Measurements from ENCODE around the gene TEX2. TPM values are rescaled to one million over a fixed set of nuclear protein-coding genes. Genes with fewer than 3 reads are reported as not detected.

The TEX2 gene
- polyA plus RNA-seq, 1 donor (not counting 4 experiments of a cell fraction or from before 2014, with no cell fraction given): 44.4 TPM

DNA sequence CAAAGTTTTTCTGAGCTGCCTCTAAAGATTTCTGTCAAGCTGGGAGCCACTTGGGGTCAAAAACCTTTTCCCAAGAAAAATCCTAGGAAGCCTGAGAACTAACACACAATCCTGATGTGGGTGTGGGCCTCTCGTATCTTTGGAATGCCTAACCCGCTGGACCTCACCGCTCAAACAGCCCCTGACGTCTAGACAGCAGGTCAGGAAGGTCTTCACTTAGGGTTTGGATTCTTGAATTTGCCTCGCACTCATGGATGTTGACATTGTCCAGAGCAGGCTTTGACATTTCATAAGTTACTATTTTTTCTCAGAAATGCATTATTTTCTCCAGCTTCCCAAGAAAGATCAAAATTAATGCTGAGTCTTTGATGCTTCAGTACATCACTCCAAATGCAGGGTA lies 18.9 kb downstream of the TEX2 start:
- peaks cover 2% of the 10 kb centered on the region for H3K9me1 ChIP-seq (ENCODE audit: control insufficient read depth, extremely low read depth, insufficient read depth, low read length)
- FAIRE-seq (no peak), DNase-seq (ENCODE audit: low read depth, low spot score) (no peak)
- no peak overlapping the region for H2AFZ ChIP-seq (ENCODE audit: control insufficient read depth, low read length)
- H3K9me3 ChIP-seq (ENCODE audit: control insufficient read depth, low read depth, low read length): no peaks in the 10 kb centered on the region
- H3K27ac ChIP-seq (ENCODE audit: control insufficient read depth, insufficient read depth, low read length): no peak overlapping the region
- peaks cover 62% of the 10 kb centered on the region for H3K79me2 ChIP-seq (ENCODE audit: control insufficient read depth, insufficient read depth, low read length)
- no peak overlapping the region for H3K9ac ChIP-seq (ENCODE audit: control insufficient read depth, extremely low read depth, insufficient read depth, low read length)
- TF ChIP-seq EZH2 (IDR thresholded peaks at IDR 0.05; ENCODE audit: low read length): no peak
- TF ChIP-seq, protein P1, sequence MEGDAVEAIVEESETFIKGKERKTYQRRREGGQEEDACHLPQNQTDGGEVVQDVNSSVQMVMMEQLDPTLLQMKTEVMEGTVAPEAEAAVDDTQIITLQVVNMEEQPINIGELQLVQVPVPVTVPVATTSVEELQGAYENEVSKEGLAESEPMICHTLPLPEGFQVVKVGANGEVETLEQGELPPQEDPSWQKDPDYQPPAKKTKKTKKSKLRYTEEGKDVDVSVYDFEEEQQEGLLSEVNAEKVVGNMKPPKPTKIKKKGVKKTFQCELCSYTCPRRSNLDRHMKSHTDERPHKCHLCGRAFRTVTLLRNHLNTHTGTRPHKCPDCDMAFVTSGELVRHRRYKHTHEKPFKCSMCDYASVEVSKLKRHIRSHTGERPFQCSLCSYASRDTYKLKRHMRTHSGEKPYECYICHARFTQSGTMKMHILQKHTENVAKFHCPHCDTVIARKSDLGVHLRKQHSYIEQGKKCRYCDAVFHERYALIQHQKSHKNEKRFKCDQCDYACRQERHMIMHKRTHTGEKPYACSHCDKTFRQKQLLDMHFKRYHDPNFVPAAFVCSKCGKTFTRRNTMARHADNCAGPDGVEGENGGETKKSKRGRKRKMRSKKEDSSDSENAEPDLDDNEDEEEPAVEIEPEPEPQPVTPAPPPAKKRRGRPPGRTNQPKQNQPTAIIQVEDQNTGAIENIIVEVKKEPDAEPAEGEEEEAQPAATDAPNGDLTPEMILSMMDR (optimal IDR thresholded peaks at IDR 0.05 in 1 of 3, IDR thresholded peaks at IDR 0.05 in 1 of 3, conservative IDR thresholded peaks at IDR 0.05 in 1 of 3; ENCODE audit: extremely low read depth in 1 of 3, insufficient read depth in 2 of 3, low read length in 3 of 3): no peak
- peaks cover 3 to 4% of the 10 kb centered on the region in 2 experiments for H3K36me3 ChIP-seq (ENCODE audit: control insufficient read depth in 2 of 2, extremely low read depth in 1 of 2, insufficient read depth in 2 of 2, low read length in 2 of 2)
- no peak overlapping the region for H3K4me2 ChIP-seq (ENCODE audit: control insufficient read depth, extremely low read depth, insufficient read depth, low read depth, low read length)
- H3K4me3 ChIP-seq (ENCODE audit: control insufficient read depth in 2 of 3, extremely low read depth in 1 of 3, insufficient read depth in 2 of 3, low read depth in 1 of 3, low read length in 3 of 3): no peak overlapping the region
- H3K27me3 ChIP-seq (ENCODE audit: control insufficient read depth, extremely low read depth, insufficient read depth, low read length): no peaks in the 10 kb centered on the region
- dilution Hi-C loops (cut with MboI; ENCODE audit: extremely low pct_ligation_motif_present, low sequenced_read_pairs): no loop called here
- H3K4me1 ChIP-seq (ENCODE audit: control insufficient read depth, extremely low read depth, insufficient read depth, low read length): peaks cover 28% of the 10 kb centered on the region
- H4K20me1 ChIP-seq (ENCODE audit: control insufficient read depth, extremely low read depth, insufficient read depth, low read length): no peaks in the 10 kb centered on the region

DNA sequence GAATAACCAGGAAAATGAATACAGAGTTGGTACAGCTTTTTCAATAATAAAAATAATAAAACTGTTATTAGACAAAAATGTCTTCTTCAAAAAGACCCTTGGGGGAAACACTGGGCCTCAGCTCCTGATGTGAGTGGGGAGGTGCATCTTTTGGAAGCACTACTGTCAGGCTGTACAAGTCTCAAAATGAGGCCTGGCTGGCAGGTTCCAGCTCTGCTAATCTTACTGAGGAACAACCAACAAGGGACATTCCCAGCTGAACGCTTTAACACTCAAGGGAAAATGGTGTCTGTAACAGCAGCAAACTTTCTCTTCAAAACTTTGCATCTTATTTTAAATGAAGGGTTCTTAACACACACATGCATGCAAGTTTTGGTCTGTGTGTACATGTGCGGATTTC lies 19.7 kb downstream of the TEX2 start:
- H3K9ac ChIP-seq (ENCODE audit: control insufficient read depth, extremely low read depth, insufficient read depth, low read length): no peak overlapping the region
- no peak overlapping the region for H3K4me2 ChIP-seq (ENCODE audit: control insufficient read depth, extremely low read depth, insufficient read depth, low read depth, low read length)
- peaks cover 3 to 4% of the 10 kb centered on the region in 2 experiments for H3K36me3 ChIP-seq (ENCODE audit: control insufficient read depth in 2 of 2, extremely low read depth in 1 of 2, insufficient read depth in 2 of 2, low read length in 2 of 2)
- dilution Hi-C loops (cut with MboI; ENCODE audit: extremely low pct_ligation_motif_present, low sequenced_read_pairs): no loop called here
- peaks cover 2% of the 10 kb centered on the region for H3K9me1 ChIP-seq (ENCODE audit: control insufficient read depth, extremely low read depth, insufficient read depth, low read length)
- no peak overlapping the region for H3K4me3 ChIP-seq (ENCODE audit: control insufficient read depth in 2 of 3, extremely low read depth in 1 of 3, insufficient read depth in 2 of 3, low read depth in 1 of 3, low read length in 3 of 3)
- H3K27ac ChIP-seq (ENCODE audit: control insufficient read depth, insufficient read depth, low read length): no peak overlapping the region
- DNase-seq (ENCODE audit: low read depth, low spot score): no peak
- peaks cover 33% of the 10 kb centered on the region for H3K4me1 ChIP-seq (ENCODE audit: control insufficient read depth, extremely low read depth, insufficient read depth, low read length)
- H3K9me3 ChIP-seq (ENCODE audit: control insufficient read depth, low read depth, low read length): no peaks in the 10 kb centered on the region
- no peaks in the 10 kb centered on the region for H4K20me1 ChIP-seq (ENCODE audit: control insufficient read depth, extremely low read depth, insufficient read depth, low read length)
- TF ChIP-seq EZH2 (IDR thresholded peaks at IDR 0.05; ENCODE audit: low read length): no peak
- TF ChIP-seq, protein P1 (optimal IDR thresholded peaks at IDR 0.05 in 1 of 3, IDR thresholded peaks at IDR 0.05 in 1 of 3, conservative IDR thresholded peaks at IDR 0.05 in 1 of 3; ENCODE audit: extremely low read depth in 1 of 3, insufficient read depth in 2 of 3, low read length in 3 of 3): no peak
- H2AFZ ChIP-seq (ENCODE audit: control insufficient read depth, low read length): no peak overlapping the region
- FAIRE-seq: no peak
- H3K27me3 ChIP-seq (ENCODE audit: control insufficient read depth, extremely low read depth, insufficient read depth, low read length): no peaks in the 10 kb centered on the region
- peaks cover 59% of the 10 kb centered on the region for H3K79me2 ChIP-seq (ENCODE audit: control insufficient read depth, insufficient read depth, low read length)

All from keratinocyte (primary cell).